ENCODE data around the gene GABRG3. TPM values are rescaled to one million over a fixed set of nuclear protein-coding genes. Genes with fewer than 3 reads are reported as not detected.

Gene GABRG3
- polyA plus RNA-seq, 1 donor (not counting 4 experiments of a cell fraction or from before 2014, with no cell fraction given) = not detected

DNA sequence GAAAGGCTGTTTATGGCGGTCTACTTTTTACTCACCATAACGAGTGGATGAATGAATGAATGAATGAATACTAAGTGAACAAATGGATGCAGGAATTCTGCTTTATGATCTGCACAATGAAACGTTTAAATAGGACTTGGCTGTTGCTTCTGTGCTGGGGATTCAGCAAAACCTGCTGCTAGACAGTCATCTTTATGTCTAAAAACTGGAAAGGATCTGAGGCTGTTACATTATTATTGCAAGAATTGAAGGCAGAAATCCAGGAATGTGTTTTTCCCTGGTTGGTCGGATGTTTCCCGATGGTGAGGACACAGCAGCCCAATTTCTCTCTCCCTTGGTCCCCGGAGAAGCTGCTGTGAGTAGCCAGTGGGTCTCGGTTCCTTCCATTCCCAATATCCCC is 94.2 kb downstream of the GABRG3 start:
- Histone ChIP-seq H3K4me2 (ENCODE audit: control insufficient read depth, extremely low read depth, insufficient read depth, low read depth, low read length) (no peak overlapping the region), H3K9me1 (ENCODE audit: control insufficient read depth, extremely low read depth, insufficient read depth, low read length) (no peaks in the 10 kb centered on the region), H2AFZ (ENCODE audit: control insufficient read depth, low read length) (no peak overlapping the region), H3K79me2 (ENCODE audit: control insufficient read depth, insufficient read depth, low read length) (no peaks in the 10 kb centered on the region), H3K9ac (ENCODE audit: control insufficient read depth, extremely low read depth, insufficient read depth, low read length) (no peak overlapping the region), H3K4me3 (ENCODE audit: control insufficient read depth in 2 of 3, extremely low read depth in 1 of 3, insufficient read depth in 2 of 3, low read depth in 1 of 3, low read length in 3 of 3) (no peak overlapping the region), H3K4me1 (ENCODE audit: control insufficient read depth, extremely low read depth, insufficient read depth, low read length) (no peaks in the 10 kb centered on the region), H3K9me3 (ENCODE audit: control insufficient read depth, low read depth, low read length) (peaks cover 6% of the 10 kb centered on the region), H3K27ac (ENCODE audit: control insufficient read depth, insufficient read depth, low read length) (no peak overlapping the region), H3K36me3 (ENCODE audit: control insufficient read depth in 2 of 2, extremely low read depth in 1 of 2, insufficient read depth in 2 of 2, low read length in 2 of 2) (no peaks in the 10 kb centered on the region), H3K27me3 (ENCODE audit: control insufficient read depth, extremely low read depth, insufficient read depth, low read length) (no peaks in the 10 kb centered on the region), H4K20me1 (ENCODE audit: control insufficient read depth, extremely low read depth, insufficient read depth, low read length) (no peaks in the 10 kb centered on the region)
- TF ChIP-seq, protein P1, sequence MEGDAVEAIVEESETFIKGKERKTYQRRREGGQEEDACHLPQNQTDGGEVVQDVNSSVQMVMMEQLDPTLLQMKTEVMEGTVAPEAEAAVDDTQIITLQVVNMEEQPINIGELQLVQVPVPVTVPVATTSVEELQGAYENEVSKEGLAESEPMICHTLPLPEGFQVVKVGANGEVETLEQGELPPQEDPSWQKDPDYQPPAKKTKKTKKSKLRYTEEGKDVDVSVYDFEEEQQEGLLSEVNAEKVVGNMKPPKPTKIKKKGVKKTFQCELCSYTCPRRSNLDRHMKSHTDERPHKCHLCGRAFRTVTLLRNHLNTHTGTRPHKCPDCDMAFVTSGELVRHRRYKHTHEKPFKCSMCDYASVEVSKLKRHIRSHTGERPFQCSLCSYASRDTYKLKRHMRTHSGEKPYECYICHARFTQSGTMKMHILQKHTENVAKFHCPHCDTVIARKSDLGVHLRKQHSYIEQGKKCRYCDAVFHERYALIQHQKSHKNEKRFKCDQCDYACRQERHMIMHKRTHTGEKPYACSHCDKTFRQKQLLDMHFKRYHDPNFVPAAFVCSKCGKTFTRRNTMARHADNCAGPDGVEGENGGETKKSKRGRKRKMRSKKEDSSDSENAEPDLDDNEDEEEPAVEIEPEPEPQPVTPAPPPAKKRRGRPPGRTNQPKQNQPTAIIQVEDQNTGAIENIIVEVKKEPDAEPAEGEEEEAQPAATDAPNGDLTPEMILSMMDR (optimal IDR thresholded peaks at IDR 0.05 in 1 of 3, IDR thresholded peaks at IDR 0.05 in 1 of 3, conservative IDR thresholded peaks at IDR 0.05 in 1 of 3; ENCODE audit: extremely low read depth in 1 of 3, insufficient read depth in 2 of 3, low read length in 3 of 3) = no peak
- no peak for TF ChIP-seq EZH2 (IDR thresholded peaks at IDR 0.05; ENCODE audit: low read length)
- dilution Hi-C loops (cut with MboI; ENCODE audit: extremely low pct_ligation_motif_present, low sequenced_read_pairs) = no loop called here
- no peak for FAIRE-seq
- no peak for DNase-seq (ENCODE audit: low read depth, low spot score)

DNA sequence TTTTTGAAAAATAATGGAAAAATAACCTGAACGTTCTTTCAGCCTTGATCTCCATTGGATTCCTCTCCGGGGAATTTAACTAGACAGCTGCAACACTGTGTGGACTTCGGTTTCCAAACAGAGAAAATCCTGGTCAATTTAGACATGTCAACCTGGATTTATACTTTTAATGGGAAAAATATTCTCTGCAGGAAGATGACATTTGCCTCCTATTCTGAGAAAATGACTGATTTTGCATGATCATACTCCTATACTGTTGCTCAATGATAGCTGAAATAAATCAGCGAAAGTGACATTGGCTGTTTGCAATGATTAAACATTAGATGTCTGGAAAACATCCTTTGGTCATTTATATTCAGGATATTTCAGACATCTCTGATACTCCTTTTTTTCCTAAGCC is 94.8 kb downstream of the GABRG3 start:
- Histone ChIP-seq H3K36me3 (ENCODE audit: control insufficient read depth in 2 of 2, extremely low read depth in 1 of 2, insufficient read depth in 2 of 2, low read length in 2 of 2) (no peaks in the 10 kb centered on the region), H3K9me3 (ENCODE audit: control insufficient read depth, low read depth, low read length) (peaks cover 6% of the 10 kb centered on the region), H3K4me1 (ENCODE audit: control insufficient read depth, extremely low read depth, insufficient read depth, low read length) (no peaks in the 10 kb centered on the region), H3K27me3 (ENCODE audit: control insufficient read depth, extremely low read depth, insufficient read depth, low read length) (no peaks in the 10 kb centered on the region), H3K27ac (ENCODE audit: control insufficient read depth, insufficient read depth, low read length) (no peak overlapping the region), H3K9ac (ENCODE audit: control insufficient read depth, extremely low read depth, insufficient read depth, low read length) (no peak overlapping the region), H2AFZ (ENCODE audit: control insufficient read depth, low read length) (no peak overlapping the region), H3K4me3 (ENCODE audit: control insufficient read depth in 2 of 3, extremely low read depth in 1 of 3, insufficient read depth in 2 of 3, low read depth in 1 of 3, low read length in 3 of 3) (no peak overlapping the region), H4K20me1 (ENCODE audit: control insufficient read depth, extremely low read depth, insufficient read depth, low read length) (no peaks in the 10 kb centered on the region), H3K79me2 (ENCODE audit: control insufficient read depth, insufficient read depth, low read length) (no peaks in the 10 kb centered on the region), H3K9me1 (ENCODE audit: control insufficient read depth, extremely low read depth, insufficient read depth, low read length) (no peaks in the 10 kb centered on the region), H3K4me2 (ENCODE audit: control insufficient read depth, extremely low read depth, insufficient read depth, low read depth, low read length) (no peak overlapping the region)
- FAIRE-seq = no peak
- dilution Hi-C loops (cut with MboI; ENCODE audit: extremely low pct_ligation_motif_present, low sequenced_read_pairs) = no loop called here
- no peak for DNase-seq (ENCODE audit: low read depth, low spot score)
- TF ChIP-seq, protein P1 (optimal IDR thresholded peaks at IDR 0.05 in 1 of 3, IDR thresholded peaks at IDR 0.05 in 1 of 3, conservative IDR thresholded peaks at IDR 0.05 in 1 of 3; ENCODE audit: extremely low read depth in 1 of 3, insufficient read depth in 2 of 3, low read length in 3 of 3) = no peak
- no peak for TF ChIP-seq EZH2 (IDR thresholded peaks at IDR 0.05; ENCODE audit: low read length)
